HL-60 (cell line): ENCODE measurements around the gene DOCK8.

ENCODE experiments used
- POLR2AphosphoS5 ChIP-seq: IDR thresholded peaks from 2 replicates; pipeline ENCODE4 v1.6.1; 2012; ENCODE audit warnings: low read depth
- SPI1 ChIP-seq: IDR thresholded peaks from 2 replicates; pipeline ENCODE4 v1.6.1; 2012; ENCODE audit warnings: low read depth, mild to moderate bottlenecking, borderline replicate concordance
- TF ChIP-seq, protein P1 (sequence below): IDR thresholded peaks from one replicate; pipeline ENCODE4 v1.5.1; 2011; ENCODE audit warnings: low read length, control low read depth, inconsistent platforms; ENCODE audit not compliant: insufficient read depth
- TF ChIP-seq, protein P2 (sequence below): IDR thresholded peaks from 2 replicates; pipeline ENCODE4 v1.6.1; 2012; ENCODE audit warnings: low read depth; ENCODE audit not compliant: insufficient replicate concordance

DNA sequence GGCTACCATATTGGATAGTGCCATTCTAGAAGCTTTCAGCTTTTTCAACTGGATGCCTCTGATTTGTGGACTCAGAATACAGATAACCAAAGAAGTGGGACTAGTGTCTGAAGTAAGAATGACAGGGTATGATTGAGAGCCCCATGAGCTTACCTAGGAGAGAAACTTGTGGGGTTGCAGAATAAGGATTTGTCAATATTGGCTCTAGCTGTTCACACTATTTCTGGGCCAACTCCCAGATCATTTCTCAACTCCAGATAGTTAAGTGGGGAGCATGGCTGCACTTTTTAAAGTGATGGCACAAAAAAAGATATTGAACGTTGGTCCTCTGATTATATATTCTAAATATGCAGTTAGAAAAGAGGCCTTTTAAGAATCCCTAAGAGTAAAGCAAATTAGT is 252.1 kb downstream of the DOCK8 start:
- TF ChIP-seq, protein P1, sequence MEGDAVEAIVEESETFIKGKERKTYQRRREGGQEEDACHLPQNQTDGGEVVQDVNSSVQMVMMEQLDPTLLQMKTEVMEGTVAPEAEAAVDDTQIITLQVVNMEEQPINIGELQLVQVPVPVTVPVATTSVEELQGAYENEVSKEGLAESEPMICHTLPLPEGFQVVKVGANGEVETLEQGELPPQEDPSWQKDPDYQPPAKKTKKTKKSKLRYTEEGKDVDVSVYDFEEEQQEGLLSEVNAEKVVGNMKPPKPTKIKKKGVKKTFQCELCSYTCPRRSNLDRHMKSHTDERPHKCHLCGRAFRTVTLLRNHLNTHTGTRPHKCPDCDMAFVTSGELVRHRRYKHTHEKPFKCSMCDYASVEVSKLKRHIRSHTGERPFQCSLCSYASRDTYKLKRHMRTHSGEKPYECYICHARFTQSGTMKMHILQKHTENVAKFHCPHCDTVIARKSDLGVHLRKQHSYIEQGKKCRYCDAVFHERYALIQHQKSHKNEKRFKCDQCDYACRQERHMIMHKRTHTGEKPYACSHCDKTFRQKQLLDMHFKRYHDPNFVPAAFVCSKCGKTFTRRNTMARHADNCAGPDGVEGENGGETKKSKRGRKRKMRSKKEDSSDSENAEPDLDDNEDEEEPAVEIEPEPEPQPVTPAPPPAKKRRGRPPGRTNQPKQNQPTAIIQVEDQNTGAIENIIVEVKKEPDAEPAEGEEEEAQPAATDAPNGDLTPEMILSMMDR = no peak
- TF ChIP-seq POLR2AphosphoS5 (no peak), SPI1 (no peak)
- TF ChIP-seq, protein P2, sequence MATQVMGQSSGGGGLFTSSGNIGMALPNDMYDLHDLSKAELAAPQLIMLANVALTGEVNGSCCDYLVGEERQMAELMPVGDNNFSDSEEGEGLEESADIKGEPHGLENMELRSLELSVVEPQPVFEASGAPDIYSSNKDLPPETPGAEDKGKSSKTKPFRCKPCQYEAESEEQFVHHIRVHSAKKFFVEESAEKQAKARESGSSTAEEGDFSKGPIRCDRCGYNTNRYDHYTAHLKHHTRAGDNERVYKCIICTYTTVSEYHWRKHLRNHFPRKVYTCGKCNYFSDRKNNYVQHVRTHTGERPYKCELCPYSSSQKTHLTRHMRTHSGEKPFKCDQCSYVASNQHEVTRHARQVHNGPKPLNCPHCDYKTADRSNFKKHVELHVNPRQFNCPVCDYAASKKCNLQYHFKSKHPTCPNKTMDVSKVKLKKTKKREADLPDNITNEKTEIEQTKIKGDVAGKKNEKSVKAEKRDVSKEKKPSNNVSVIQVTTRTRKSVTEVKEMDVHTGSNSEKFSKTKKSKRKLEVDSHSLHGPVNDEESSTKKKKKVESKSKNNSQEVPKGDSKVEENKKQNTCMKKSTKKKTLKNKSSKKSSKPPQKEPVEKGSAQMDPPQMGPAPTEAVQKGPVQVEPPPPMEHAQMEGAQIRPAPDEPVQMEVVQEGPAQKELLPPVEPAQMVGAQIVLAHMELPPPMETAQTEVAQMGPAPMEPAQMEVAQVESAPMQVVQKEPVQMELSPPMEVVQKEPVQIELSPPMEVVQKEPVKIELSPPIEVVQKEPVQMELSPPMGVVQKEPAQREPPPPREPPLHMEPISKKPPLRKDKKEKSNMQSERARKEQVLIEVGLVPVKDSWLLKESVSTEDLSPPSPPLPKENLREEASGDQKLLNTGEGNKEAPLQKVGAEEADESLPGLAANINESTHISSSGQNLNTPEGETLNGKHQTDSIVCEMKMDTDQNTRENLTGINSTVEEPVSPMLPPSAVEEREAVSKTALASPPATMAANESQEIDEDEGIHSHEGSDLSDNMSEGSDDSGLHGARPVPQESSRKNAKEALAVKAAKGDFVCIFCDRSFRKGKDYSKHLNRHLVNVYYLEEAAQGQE = no peak
